ENCODE results near the gene MAP2K6.

Gene MAP2K6

DNA sequence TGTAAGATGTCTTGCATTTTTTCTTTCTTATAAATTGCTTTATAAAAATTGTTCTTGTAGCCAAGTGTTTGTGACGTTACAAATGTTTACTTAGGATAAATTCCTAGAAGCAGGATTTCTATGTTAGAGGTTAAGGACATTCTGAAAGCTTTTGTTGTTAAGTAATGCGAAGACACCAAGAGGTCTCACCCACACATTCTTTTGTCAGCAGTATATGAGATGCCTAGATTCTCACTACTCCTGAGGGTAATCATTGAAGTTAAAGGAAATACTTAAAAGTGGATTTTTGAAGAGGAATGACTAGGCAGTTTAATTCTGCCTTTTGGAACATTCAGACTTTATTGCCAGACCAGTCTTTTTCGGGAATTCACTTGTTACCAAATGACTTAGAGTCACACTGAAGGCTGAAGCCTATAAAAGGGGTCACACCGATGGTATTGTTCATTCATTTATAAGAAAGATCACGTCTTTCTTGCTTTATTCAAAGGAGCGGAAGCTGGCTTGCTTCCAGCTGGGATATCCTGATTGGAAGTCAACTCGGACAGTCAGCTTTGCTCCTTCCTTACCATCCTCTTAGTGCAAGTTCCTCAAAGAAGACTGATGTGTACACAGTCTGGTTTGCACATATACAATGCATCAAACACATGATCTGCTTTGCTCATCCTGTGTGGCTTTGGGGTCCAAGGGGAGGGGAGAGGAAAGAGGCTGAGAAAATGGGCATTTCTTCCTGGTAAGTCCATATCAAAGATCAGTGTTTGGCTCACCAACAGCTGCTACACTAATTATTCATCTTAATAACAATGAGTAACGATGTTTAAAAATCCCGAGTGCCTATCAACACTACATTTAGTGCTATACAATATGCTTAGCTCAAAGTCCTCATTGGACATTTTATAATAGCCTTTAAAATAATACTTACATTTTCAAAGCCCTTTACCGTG lies 160.0 kb downstream of the MAP2K6 start:
- Histone ChIP-seq H3K27ac (no peak overlapping the region), H3K27me3 (peaks cover 16% of the 10 kb centered on the region), H3K9me3 (no peaks in the 10 kb centered on the region), H3K4me3 (ENCODE audit: low read depth in 1 of 2, low read length in 1 of 2) (no peak overlapping the region), H3K36me3 (no peaks in the 10 kb centered on the region), H3K4me1 (ENCODE audit: control insufficient read depth in 1 of 2, insufficient read depth in 1 of 2, low read depth in 1 of 2, low read length in 1 of 2) (peaks cover 0 to 1% of the 10 kb centered on the region in 2 experiments)
- TF ChIP-seq, protein P1, sequence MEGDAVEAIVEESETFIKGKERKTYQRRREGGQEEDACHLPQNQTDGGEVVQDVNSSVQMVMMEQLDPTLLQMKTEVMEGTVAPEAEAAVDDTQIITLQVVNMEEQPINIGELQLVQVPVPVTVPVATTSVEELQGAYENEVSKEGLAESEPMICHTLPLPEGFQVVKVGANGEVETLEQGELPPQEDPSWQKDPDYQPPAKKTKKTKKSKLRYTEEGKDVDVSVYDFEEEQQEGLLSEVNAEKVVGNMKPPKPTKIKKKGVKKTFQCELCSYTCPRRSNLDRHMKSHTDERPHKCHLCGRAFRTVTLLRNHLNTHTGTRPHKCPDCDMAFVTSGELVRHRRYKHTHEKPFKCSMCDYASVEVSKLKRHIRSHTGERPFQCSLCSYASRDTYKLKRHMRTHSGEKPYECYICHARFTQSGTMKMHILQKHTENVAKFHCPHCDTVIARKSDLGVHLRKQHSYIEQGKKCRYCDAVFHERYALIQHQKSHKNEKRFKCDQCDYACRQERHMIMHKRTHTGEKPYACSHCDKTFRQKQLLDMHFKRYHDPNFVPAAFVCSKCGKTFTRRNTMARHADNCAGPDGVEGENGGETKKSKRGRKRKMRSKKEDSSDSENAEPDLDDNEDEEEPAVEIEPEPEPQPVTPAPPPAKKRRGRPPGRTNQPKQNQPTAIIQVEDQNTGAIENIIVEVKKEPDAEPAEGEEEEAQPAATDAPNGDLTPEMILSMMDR (IDR thresholded peaks at IDR 0.05) = no peak

DNA sequence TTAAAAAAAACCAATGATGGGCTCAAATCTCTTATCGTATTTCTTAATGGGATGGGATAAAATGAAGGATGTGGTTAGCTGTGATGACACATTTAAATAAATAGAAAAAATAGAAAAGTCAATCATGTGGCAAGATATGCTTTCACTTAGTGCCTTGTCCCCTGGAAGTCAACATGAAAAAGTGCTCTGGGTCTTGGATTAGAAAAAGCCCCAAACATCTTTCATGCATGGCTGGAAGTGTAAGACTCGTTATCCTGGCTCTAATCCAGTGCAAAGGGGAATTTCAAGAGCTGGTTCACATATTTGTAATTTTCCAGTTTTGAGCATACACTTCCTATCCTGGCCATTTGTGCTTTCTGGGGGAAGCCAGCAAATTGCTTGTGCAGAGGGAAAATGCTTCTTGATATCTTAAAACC lies 160.9 kb downstream of the MAP2K6 start:
- Histone ChIP-seq H3K27me3 (peaks cover 22% of the 10 kb centered on the region), H3K4me3 (ENCODE audit: low read depth in 1 of 2, low read length in 1 of 2) (no peak overlapping the region), H3K4me1 (ENCODE audit: control insufficient read depth in 1 of 2, insufficient read depth in 1 of 2, low read depth in 1 of 2, low read length in 1 of 2) (no peaks in the 10 kb centered on the region), H3K36me3 (no peaks in the 10 kb centered on the region), H3K27ac (no peak overlapping the region), H3K9me3 (no peaks in the 10 kb centered on the region)
- TF ChIP-seq, protein P1 (IDR thresholded peaks at IDR 0.05) = no peak

DNA sequence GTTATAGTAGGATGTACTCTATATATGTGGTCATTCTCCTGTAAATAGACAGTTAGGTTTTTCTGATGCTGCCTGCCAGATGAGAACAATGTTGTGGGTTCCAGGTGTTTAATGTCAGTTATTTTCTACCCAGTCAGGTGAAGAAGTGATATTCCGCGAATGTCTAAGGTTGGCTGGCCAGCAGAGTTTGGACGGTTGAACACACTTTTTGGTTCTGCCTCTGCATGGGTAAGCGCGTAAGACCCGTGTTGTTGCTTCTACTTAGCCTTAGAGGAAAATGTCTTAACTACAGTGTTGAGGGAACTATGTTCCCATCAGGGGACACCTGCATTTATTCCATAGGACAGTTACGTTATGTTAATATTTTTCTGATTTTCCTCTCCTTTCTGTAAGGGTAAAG lies 162.6 kb downstream of the MAP2K6 start:
- Histone ChIP-seq H3K9me3 (no peaks in the 10 kb centered on the region), H3K36me3 (no peaks in the 10 kb centered on the region), H3K27me3 (peaks cover 29% of the 10 kb centered on the region), H3K4me3 (ENCODE audit: low read depth in 1 of 2, low read length in 1 of 2) (no peak overlapping the region), H3K4me1 (ENCODE audit: control insufficient read depth in 1 of 2, insufficient read depth in 1 of 2, low read depth in 1 of 2, low read length in 1 of 2) (no peaks in the 10 kb centered on the region), H3K27ac (no peak overlapping the region)
- TF ChIP-seq, protein P1 (IDR thresholded peaks at IDR 0.05) = no peak

DNA sequence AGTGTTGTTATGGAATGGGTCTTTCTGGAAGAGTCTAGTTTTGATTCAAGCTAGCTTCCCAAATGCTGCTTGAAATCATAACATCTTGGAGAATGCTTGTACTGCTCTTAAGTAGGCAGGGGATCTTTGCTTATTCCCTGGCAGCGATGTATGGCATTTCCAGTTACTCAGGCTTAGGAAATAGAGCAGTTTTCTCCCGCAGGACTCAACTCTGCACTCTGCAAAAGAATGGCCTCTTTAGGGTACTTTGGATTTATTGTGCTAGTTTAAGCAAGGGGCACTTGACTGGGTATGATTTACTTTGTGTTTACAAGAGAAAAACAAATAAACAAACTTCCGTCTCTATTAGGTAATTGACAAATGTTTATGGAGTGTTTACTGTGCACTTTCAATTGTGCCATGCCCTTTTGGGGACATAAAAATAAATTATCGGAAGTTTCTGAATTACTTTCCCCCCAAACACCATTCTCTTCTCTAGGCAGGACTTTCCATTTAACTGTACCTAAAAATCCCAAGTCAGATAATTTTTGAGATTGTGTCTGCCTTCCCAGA lies 164.0 kb downstream of the MAP2K6 start:
- no peaks in the 10 kb centered on the region for H3K36me3 ChIP-seq

DNA sequence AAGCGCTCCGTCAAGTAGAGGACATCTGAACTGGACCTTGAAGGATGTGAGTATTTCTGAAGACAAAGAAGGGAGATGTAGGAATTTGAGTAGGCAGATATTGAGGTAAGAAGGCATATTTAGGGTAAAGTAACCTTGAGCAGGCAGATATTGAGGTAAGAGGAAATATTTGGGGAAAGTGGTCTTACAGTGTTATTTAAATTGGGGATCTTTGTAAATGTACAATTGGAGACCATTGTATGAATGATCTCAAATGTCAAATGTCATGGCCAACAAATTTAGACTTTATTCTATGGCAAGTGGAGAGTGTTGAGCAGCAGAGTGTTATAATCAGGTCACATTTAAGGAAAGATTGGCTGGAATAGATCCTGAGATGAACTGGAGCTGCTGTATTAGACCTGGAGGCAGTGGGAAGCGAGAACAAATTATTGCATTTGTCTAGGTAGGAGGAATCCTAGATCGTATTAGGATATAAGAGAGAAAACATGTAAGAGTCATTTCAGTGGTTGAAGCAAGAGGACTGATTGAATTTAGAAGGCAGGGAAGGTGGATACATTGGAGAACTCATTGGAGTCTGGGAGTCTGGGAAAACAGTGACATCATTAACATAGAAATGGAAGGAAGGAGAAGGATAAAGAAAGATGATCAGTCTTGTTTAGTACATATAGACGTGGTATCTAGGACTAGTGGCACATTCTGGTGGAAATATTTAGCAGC lies 165.6 kb downstream of the MAP2K6 start:
- H3K9me3 ChIP-seq = no peaks in the 10 kb centered on the region
- H3K36me3 ChIP-seq = no peaks in the 10 kb centered on the region
- no peak overlapping the region for H3K27ac ChIP-seq
- no peaks in the 10 kb centered on the region for H3K4me1 ChIP-seq (ENCODE audit: control insufficient read depth in 1 of 2, insufficient read depth in 1 of 2, low read depth in 1 of 2, low read length in 1 of 2)
- H3K4me3 ChIP-seq (ENCODE audit: low read depth in 1 of 2, low read length in 1 of 2) = no peak overlapping the region
- TF ChIP-seq, protein P1 (IDR thresholded peaks at IDR 0.05) = no peak
- H3K27me3 ChIP-seq = peaks cover 41% of the 10 kb centered on the region

More for the DNA sequence above, 164.0 kb downstream of the MAP2K6 start:
- Histone ChIP-seq H3K4me3 (ENCODE audit: low read depth in 1 of 2, low read length in 1 of 2) (no peak overlapping the region), H3K4me1 (ENCODE audit: control insufficient read depth in 1 of 2, insufficient read depth in 1 of 2, low read depth in 1 of 2, low read length in 1 of 2) (no peaks in the 10 kb centered on the region), H3K27ac (no peak overlapping the region), H3K9me3 (no peaks in the 10 kb centered on the region), H3K27me3 (peaks cover 37% of the 10 kb centered on the region)
- TF ChIP-seq, protein P1 (IDR thresholded peaks at IDR 0.05) = no peak

Data from neutrophil (primary cell).